ENCODE data around the gene TIPARP.
"Not testable (repeated sequence)": the region's sequence is repeated elsewhere in the genome, so short reads cannot be mapped to it uniquely, and the experiment has no call there.

The TIPARP gene

GRCh38 chr3:156648086-156648485, 26.3 kb upstream of the TIPARP start:
- DNase-seq, result no peak

GRCh38 chr3:156649681-156650080, 24.7 kb upstream of the TIPARP start:
- no peak for DNase-seq

DNA sequence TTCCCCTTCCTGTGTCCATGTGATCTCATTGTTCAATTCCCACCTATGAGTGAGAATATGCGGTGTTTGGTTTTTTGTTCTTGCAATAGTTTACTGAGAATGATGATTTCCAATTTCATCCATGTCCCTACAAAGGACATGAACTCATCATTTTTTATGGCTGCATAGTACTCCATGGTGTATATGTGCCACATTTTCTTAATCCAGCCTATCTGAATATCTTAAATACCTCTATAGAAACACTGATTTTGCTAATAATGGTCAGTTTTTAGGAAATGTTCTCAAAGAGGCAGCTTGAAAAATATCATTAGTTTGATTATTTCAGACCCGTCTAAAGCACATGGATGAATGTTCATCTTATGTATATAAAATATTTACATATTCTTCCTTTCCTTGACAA, 21.7 kb upstream of the TIPARP start:
- not testable (repeated sequence) for DNase-seq

- no peak for DNase-seq
Measured at GRCh38 chr3:156654834-156655233, 19.6 kb upstream of the TIPARP start.

GRCh38 chr3:156655819-156656550, 18.4 kb upstream of the TIPARP start:
- DNase-seq, result no peak

DNA sequence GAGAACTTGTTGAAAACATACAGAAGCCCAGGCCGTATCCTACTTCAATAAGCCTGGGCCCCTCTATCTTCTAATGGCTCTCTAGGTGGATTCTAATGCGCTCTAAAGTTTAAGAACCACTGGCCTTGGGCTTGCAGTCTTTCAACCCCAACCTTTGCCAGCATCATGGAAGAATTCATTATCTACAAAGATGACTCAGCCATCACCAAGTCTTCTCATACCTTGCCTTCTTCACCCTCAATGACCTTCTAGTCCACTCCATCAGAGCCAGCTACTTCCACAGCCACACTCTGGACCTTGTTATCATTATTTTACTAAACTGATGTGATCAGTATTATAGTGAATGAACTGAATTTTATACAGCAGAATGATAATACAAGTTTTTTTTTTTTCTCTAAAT, 16.9 kb upstream of the TIPARP start:
- DNase-seq, result no peak

DNA sequence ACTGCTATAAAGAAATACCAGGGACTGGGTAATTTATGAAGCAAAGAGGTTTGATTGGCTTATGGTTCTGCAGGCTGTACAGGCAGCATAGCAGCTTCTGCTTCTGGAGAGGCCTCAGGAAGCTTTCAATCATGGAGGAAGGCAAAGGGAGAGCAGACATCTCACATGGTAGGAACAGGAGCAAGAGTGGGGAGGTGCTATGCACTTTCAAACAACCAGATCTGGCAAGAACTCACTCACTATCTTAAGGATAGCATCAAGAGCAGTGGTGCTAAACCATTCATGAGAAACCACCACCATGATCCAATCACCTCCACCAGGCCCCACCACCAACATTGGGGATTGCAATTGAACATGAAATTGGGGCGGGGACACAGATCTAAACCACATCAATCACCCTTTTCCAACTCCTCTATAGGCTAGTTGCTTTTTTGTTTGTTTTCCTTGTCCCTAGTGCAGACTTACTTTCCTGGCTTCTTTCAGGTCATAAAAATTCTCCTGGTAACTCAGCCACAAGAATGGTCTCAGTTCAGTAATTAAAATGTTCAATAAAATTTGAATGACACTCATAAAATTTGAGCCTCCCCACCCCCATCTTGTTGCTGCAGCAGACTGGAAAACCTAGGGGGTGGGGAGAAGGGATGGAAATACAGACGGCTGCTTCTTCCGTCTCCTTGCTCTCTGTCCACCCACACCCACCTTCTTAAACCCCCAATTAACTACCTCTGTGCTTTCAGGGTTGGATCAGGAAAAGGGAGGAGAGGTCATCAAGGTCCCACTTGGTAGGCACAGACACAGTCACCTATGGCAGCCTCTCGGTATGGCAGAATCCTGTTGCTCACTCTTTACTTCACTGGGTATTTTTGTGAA, 16.3 kb upstream of the TIPARP start:
- DNase-seq, result no peak

GRCh38 chr3:156658732-156659090, 15.7 kb upstream of the TIPARP start:
- DNase-seq, result no peak

- DNase-seq, result no peak
Measured at GRCh38 chr3:156659260-156659659, 15.1 kb upstream of the TIPARP start.

GRCh38 chr3:156661155-156661554, 13.2 kb upstream of the TIPARP start:
- no peak for DNase-seq

DNA sequence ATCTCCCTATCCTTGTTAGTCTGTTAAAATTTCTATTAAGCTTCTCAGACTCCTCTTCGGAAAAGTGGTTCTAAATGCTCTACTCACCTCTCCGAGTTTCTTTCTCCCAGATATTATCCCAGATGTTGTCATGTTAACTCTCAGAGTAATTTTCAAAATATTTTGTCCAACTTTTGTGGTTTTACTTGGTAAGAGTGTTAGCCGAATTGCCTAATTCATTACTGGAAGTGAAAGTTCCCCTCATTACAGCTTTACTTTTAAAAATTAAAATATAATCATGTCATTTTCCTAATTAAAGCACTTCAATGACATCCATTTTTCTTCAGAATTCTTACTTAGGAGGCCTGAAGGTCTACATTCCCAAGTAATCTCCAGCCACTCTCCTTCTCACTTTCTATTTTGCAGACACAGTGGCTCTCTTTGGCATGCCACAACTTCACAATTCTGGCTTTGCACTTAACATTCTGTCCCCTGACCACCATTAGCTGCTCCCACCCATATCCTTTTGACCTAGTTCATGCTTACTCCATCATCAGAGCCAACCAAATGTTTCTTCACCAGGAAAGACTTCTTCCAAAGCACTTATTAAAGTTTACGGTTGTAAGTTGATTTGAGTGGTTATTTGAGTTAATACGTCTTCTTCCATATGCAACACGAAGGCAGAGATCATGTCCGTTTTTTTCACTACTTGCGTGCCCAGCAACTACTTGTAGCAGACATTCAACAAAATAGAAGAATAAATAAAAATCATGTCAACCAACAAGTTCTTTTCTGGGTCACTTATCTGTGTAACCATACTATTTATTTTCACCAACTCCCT, 10.2 kb upstream of the TIPARP start:
- no peak for DNase-seq

- DNase-seq, result no peak
Measured at GRCh38 chr3:156664831-156665178, 9.6 kb upstream of the TIPARP start.

DNA sequence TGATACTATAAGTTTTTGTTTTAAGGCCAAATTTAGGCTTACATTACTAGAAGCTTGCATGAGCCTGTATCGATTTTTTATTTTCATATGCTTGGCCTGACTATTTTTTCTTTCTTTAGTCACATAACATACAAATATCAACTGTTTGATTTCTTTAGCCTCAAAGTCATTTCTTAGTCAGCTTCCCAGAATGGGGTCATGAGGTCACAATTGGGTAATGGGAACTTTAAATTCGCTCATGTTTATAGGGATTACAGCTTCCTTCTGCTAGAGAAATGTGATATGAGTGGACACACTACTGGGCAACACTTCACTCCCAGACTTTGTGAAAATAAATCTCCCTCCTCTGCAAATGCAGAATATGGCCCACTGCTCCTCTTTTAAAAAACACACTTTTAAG, 9.1 kb upstream of the TIPARP start:
- DNase-seq, result no peak

DNA sequence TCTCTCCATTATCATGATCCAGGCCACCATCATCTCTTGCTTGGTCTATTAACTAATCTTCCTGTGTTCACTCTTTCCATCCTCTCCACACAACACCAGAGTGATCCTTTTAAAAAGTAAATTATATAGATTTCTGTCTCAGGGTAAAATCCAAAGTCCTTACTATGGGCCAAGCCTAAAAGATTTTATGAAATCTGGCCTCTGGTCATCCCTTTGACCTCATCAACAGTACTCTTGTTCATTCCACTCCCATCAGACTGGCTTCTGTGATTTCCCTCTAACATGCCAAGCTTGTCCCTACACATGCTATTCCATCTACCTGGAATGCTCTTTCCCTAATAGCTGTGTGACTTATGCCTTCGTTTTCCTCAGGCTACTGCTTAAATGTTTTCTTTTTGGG, 8.3 kb upstream of the TIPARP start:
- no peak for DNase-seq

DNA sequence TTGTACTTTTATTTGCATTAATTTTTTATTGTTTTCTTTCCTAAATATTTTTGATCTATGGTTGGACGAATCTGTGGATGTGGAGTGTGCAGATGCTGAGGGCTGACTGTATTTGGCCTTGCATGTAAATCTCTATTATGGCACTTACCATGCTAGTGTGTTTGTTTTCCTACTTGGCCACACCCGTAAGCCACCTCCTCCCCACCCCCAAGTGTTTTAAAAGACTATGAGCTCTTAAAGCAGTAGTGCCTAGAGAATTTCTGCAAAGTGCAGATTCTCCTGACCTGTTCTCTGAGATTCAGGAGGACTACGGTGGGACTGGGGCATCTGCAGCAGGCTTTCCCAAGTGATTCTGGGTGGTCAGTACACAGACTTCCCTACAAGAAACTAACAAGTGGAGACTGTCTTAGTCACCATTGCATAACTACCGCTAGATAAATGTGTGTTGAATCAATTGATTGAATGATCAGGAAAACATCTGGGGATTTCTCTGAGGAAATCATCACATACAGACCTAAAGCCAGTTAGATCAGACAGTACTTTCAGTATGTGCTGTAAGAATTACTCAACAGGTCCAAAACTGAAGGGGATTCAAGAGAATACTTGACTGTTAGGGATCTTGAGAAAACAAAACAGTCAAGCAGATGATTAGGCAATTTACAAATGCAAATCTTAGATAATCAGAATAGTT, 6.2 kb upstream of the TIPARP start:
- DNase-seq, result no peak

DNA sequence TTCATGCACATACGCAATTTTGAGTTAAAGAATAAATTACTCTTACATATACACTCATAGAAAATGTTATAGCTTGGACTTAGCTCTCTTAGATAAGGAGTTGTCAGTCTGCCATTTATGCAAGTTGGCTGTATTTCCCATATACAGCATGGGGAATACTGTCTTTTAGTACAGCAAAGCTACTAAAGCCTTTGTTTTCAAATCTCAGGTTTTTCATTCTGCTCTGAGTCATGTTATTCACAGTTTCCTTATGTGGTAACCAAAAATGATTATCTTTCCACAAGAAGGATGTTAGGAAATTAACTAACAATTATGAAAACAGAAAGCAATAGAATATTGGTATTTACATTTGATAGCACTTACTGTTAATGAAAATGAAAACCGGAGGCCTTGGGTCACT, 4.3 kb upstream of the TIPARP start:
- no peak for DNase-seq

DNA sequence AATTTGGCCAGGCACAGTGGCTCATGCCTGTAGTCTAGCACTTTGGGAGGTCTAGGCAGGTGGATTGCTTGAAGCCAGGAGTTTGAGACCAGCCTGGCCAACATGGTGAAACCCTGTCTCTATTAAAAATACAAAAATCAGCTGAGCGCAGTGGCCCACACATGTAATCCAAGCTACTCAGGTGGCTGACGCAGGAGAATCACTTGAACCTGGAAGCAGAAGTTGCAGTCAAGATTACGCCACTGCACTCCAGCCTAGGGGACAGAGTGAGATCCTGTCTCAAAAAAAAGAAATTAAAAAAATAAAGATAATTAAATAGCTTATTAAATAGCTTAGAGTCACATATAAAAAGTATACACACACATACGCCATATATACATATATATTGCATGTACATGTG, 3.7 kb upstream of the TIPARP start:
- no peak for DNase-seq

- DNase-seq, result no peak
Measured at GRCh38 chr3:156673732-156674045, 701 bp upstream of the TIPARP start.

- peak; percentile 9 to 21 for DNase-seq
Measured at GRCh38 chr3:156674911-156675829, 780 bp downstream of the TIPARP start.

GRCh38 chr3:156675830-156676767, 1.7 kb downstream of the TIPARP start:
- no peak for DNase-seq
